ENCODE results near the gene TRDN. TPM values are rescaled to one million over a fixed set of nuclear protein-coding genes. Genes with fewer than 3 reads are reported as not detected.

Gene TRDN
- total RNA-seq, 1 donor from 2014 or later, result 0.06 TPM

GRCh38 chr6:123329337-123329736, 307.4 kb downstream of the TRDN start:
- Histone ChIP-seq H3K27ac (no peak overlapping the region), H3K27me3 (peaks cover 7% of the 10 kb centered on the region), H4K20me1 (ENCODE audit: low read depth) (no peaks in the 10 kb centered on the region), H3K4me3 (no peak overlapping the region), H3K9me3 (ENCODE audit: low read depth) (no peaks in the 10 kb centered on the region), H3K9ac (no peak overlapping the region), H2AFZ (replicated peaks) (no peak overlapping the region), H3K79me2 (ENCODE audit: low read depth) (no peaks in the 10 kb centered on the region), H3K4me2 (no peak overlapping the region), H3F3A (ENCODE audit: low read depth) (no peaks in the 10 kb centered on the region), H3K4me1 (no peaks in the 10 kb centered on the region), H3K36me3 (no peaks in the 10 kb centered on the region)
- no peaks in the 10 kb centered on the region for H3K27me3 Mint-ChIP-seq (ENCODE audit: insufficient read depth, low read depth)
- H3K27ac Mint-ChIP-seq, result no peak overlapping the region
- peak; percentile 28 for TF ChIP-seq CTCF (IDR thresholded peaks at IDR 0.05)
- no peak for TF ChIP-seq EZH2 (IDR thresholded peaks at IDR 0.05)
- no peaks in the 10 kb centered on the region for H3K36me3 Mint-ChIP-seq
- no peaks in the 10 kb centered on the region for H3K4me1 Mint-ChIP-seq
- DNase-seq (ENCODE audit: low spot score), result no peak
- no peaks in the 10 kb centered on the region for H3K9me3 Mint-ChIP-seq
- no peak overlapping the region for H3K4me3 Mint-ChIP-seq

- Histone ChIP-seq H2AFZ (replicated peaks) (no peak overlapping the region), H3K27ac (no peak overlapping the region), H3K79me2 (ENCODE audit: low read depth) (no peaks in the 10 kb centered on the region), H3F3A (ENCODE audit: low read depth) (no peaks in the 10 kb centered on the region), H3K9me3 (ENCODE audit: low read depth) (no peaks in the 10 kb centered on the region), H3K4me2 (no peak overlapping the region), H3K9ac (no peak overlapping the region), H3K4me3 (no peak overlapping the region), H3K36me3 (no peaks in the 10 kb centered on the region), H3K27me3 (peaks cover 3% of the 10 kb centered on the region), H3K4me1 (no peaks in the 10 kb centered on the region), H4K20me1 (ENCODE audit: low read depth) (no peaks in the 10 kb centered on the region)
- no peaks in the 10 kb centered on the region for H3K9me3 Mint-ChIP-seq
- no peaks in the 10 kb centered on the region for H3K4me1 Mint-ChIP-seq
- no peak overlapping the region for H3K27ac Mint-ChIP-seq
- H3K36me3 Mint-ChIP-seq, result no peaks in the 10 kb centered on the region
- TF ChIP-seq EZH2phosphoT487 (IDR thresholded peaks at IDR 0.05) (no peak), EZH2 (IDR thresholded peaks at IDR 0.05) (no peak), CTCF (IDR thresholded peaks at IDR 0.05) (no peak)
- no peak overlapping the region for H3K4me3 Mint-ChIP-seq
- H3K27me3 Mint-ChIP-seq (ENCODE audit: insufficient read depth, low read depth), result no peaks in the 10 kb centered on the region
- DNase-seq (ENCODE audit: low spot score), result no peak
These were observed 313.1 kb downstream of the TRDN start for GRCh38 chr6:123323452-123324329.

- no peaks in the 10 kb centered on the region for H4K20me1 ChIP-seq (ENCODE audit: low read depth)
- DNase-seq (ENCODE audit: low spot score), result no peak
- Mint-ChIP-seq H3K36me3 (no peaks in the 10 kb centered on the region), H3K27me3 (ENCODE audit: insufficient read depth, low read depth) (no peaks in the 10 kb centered on the region), H3K9me3 (no peaks in the 10 kb centered on the region), H3K4me1 (no peaks in the 10 kb centered on the region), H3K4me3 (no peak overlapping the region), H3K27ac (no peak overlapping the region)
- H3K27me3 ChIP-seq, result peaks cover 3% of the 10 kb centered on the region
- H3F3A ChIP-seq (ENCODE audit: low read depth), result no peaks in the 10 kb centered on the region
- no peaks in the 10 kb centered on the region for H3K36me3 ChIP-seq
- no peaks in the 10 kb centered on the region for H3K4me1 ChIP-seq
- no peak overlapping the region for H3K4me2 ChIP-seq
- no peak overlapping the region for H3K27ac ChIP-seq
- no peak overlapping the region for H3K4me3 ChIP-seq
- TF ChIP-seq EZH2phosphoT487 (IDR thresholded peaks at IDR 0.05), result no peak
- no peak for TF ChIP-seq EZH2 (IDR thresholded peaks at IDR 0.05)
- TF ChIP-seq CTCF (IDR thresholded peaks at IDR 0.05), result no peak
- no peak overlapping the region for H3K9ac ChIP-seq
- H3K79me2 ChIP-seq (ENCODE audit: low read depth), result no peaks in the 10 kb centered on the region
- H3K9me3 ChIP-seq (ENCODE audit: low read depth), result no peaks in the 10 kb centered on the region
- H2AFZ ChIP-seq (replicated peaks), result no peak overlapping the region
These were observed 315.7 kb downstream of the TRDN start for GRCh38 chr6:123321020-123321419.
